A673 (cell line): ENCODE data around the gene RBM12.

Experiments used
- CTCF ChIP-seq: fragments of 300-800, 200-600 bp; sonication (generic); conservative IDR thresholded peaks from 2 replicates; pipeline ENCODE4 v1.5.1; 2017; ENCODE audit warnings: low read depth, mild to moderate bottlenecking, antibody characterized with exemption, low read length, moderate library complexity, mixed read lengths
- EZH2 ChIP-seq: fragments of 200-600 bp; sonication (generic); IDR thresholded peaks from 2 replicates; pipeline ENCODE4 v1.6.1; 2017; ENCODE audit warnings: borderline replicate concordance, low read depth, mild to moderate bottlenecking, mixed read lengths, antibody characterized with exemption, low read length; ENCODE audit not compliant: poor library complexity, severe bottlenecking

GRCh38 chr20:35625584-35626385, 38.9 kb downstream of the RBM12 start:
- TF ChIP-seq CTCF (no peak), EZH2 (no peak)
